Measurements from ENCODE around the gene C1QTNF4. TPM values are rescaled to one million over a fixed set of nuclear protein-coding genes. Genes with fewer than 3 reads are reported as not detected.

Gene C1QTNF4
- total RNA-seq, 1 experiment from 2014 or later, result 5.7 TPM

DNA sequence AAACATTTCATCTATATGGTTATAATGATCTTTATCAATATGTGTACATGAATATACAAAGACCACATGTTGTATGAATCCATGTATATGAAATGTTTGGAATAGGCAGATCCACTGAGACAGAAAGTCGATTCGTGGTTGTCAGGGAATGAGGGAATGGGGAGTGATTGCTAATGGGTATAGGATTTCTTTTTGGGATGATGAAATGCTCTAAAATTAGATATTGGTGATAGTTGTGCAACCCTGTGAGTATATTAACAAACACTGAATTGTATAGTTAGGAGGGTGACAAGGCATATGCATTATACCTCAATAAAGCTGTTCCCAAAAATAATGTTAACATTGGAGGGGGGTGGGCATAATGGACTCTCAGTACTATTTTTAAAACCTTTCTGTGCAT lies 33.8 kb downstream of the C1QTNF4 start:
- no peak overlapping the region; a peak in 1 of 7 replicates for H3K27ac Mint-ChIP-seq
- H3K4me2 ChIP-seq (ENCODE audit: insufficient read depth, insufficient read length, low read length), result no peak overlapping the region
- no peak overlapping the region for H3K14ac ChIP-seq (ENCODE audit: insufficient read depth, low read length)
- H3K27me3 Mint-ChIP-seq (ENCODE audit: low read depth), result no peaks in the 10 kb centered on the region
- H3K4me1 ChIP-seq (ENCODE audit: insufficient read depth, low read length), result no peaks in the 10 kb centered on the region
- no peak overlapping the region for H2AK5ac ChIP-seq (ENCODE audit: insufficient read length, low read length)
- H3K27me3 ChIP-seq (ENCODE audit: insufficient read depth, low read length), result no peaks in the 10 kb centered on the region
- H2BK12ac ChIP-seq (ENCODE audit: insufficient read length, low read depth, low read length), result no peak overlapping the region
- DNase-seq, result no peak
- no peaks in the 10 kb centered on the region for H3K23me2 ChIP-seq (ENCODE audit: insufficient read length, low read depth, low read length, poor library complexity, severe bottlenecking)
- H3K9me3 ChIP-seq (ENCODE audit: control insufficient read depth, low read depth, low read length), result no peaks in the 10 kb centered on the region
- no peak overlapping the region for H3K23ac ChIP-seq (ENCODE audit: insufficient read length, low read depth, low read length)
- H4K20me1 ChIP-seq (ENCODE audit: control insufficient read depth, insufficient read depth, insufficient read length), result no peaks in the 10 kb centered on the region
- no peaks in the 10 kb centered on the region for H3K9me3 Mint-ChIP-seq
- WGBS (ENCODE audit: extremely low coverage, insufficient read length, low lambda C conversion rate), result no CpG with 5 or more reads among the region's 2 CpGs
- no peak overlapping the region for H2BK120ac ChIP-seq (ENCODE audit: low read depth, low read length, poor library complexity, severe bottlenecking)
- TF ChIP-seq, protein P1, sequence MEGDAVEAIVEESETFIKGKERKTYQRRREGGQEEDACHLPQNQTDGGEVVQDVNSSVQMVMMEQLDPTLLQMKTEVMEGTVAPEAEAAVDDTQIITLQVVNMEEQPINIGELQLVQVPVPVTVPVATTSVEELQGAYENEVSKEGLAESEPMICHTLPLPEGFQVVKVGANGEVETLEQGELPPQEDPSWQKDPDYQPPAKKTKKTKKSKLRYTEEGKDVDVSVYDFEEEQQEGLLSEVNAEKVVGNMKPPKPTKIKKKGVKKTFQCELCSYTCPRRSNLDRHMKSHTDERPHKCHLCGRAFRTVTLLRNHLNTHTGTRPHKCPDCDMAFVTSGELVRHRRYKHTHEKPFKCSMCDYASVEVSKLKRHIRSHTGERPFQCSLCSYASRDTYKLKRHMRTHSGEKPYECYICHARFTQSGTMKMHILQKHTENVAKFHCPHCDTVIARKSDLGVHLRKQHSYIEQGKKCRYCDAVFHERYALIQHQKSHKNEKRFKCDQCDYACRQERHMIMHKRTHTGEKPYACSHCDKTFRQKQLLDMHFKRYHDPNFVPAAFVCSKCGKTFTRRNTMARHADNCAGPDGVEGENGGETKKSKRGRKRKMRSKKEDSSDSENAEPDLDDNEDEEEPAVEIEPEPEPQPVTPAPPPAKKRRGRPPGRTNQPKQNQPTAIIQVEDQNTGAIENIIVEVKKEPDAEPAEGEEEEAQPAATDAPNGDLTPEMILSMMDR (conservative IDR thresholded peaks at IDR 0.05), result no peak
- H2BK5ac ChIP-seq (ENCODE audit: insufficient read length, low read length), result no peak overlapping the region
- no peaks in the 10 kb centered on the region for H3K79me2 ChIP-seq (ENCODE audit: insufficient read depth, low read length)
- H4K8ac ChIP-seq (replicated peaks; ENCODE audit: insufficient read length, low read depth, low read length), result no peak overlapping the region
- no peak overlapping the region for H4K91ac ChIP-seq (ENCODE audit: insufficient read length, low read depth, low read length)
- H3K27ac ChIP-seq (ENCODE audit: insufficient read length, low read depth, low read length), result no peak overlapping the region
- H4K5ac ChIP-seq (ENCODE audit: insufficient read length, low read depth, low read length), result no peak overlapping the region
- no peak overlapping the region for H3K4me3 Mint-ChIP-seq
- no peak overlapping the region for H3K56ac ChIP-seq (ENCODE audit: insufficient read length, low read depth, low read length)
- no peak overlapping the region for H2AFZ ChIP-seq (ENCODE audit: low read length)
- H3K18ac ChIP-seq (ENCODE audit: insufficient read length, low read depth, low read length), result no peak overlapping the region
- H3K79me1 ChIP-seq (ENCODE audit: insufficient read depth, low read depth, low read length, poor library complexity, severe bottlenecking), result no peaks in the 10 kb centered on the region
- no peak overlapping the region for H3K4ac ChIP-seq (ENCODE audit: low read depth, low read length)
- H3K36me3 Mint-ChIP-seq (ENCODE audit: insufficient read depth in 1 of 3, low read depth in 3 of 3), result no peaks in the 10 kb centered on the region
- H3K4me1 Mint-ChIP-seq, result peaks cover 3 to 4% of the 10 kb centered on the region in 2 experiments; a peak in 3 of 4 replicates
- no peak overlapping the region for H3K9ac ChIP-seq (ENCODE audit: extremely low read depth, insufficient read length, low read length)
- H3T11ph ChIP-seq (ENCODE audit: low read length), result no peak overlapping the region
- no peak overlapping the region for H2BK15ac ChIP-seq (ENCODE audit: low read depth, low read length)
- no peak overlapping the region for H2BK20ac ChIP-seq (ENCODE audit: low read depth, low read length, poor library complexity, severe bottlenecking)

Measured in H9 (cell line).